ENCODE results near the gene PTGDS. TPM values are rescaled to one million over a fixed set of nuclear protein-coding genes. Genes with fewer than 3 reads are reported as not detected.

The PTGDS gene
- total and polyA plus RNA-seq, 10 of the 15 experiments (the other 5 are each of a cell fraction or from before 2014, with no cell fraction given), result not detected

DNA sequence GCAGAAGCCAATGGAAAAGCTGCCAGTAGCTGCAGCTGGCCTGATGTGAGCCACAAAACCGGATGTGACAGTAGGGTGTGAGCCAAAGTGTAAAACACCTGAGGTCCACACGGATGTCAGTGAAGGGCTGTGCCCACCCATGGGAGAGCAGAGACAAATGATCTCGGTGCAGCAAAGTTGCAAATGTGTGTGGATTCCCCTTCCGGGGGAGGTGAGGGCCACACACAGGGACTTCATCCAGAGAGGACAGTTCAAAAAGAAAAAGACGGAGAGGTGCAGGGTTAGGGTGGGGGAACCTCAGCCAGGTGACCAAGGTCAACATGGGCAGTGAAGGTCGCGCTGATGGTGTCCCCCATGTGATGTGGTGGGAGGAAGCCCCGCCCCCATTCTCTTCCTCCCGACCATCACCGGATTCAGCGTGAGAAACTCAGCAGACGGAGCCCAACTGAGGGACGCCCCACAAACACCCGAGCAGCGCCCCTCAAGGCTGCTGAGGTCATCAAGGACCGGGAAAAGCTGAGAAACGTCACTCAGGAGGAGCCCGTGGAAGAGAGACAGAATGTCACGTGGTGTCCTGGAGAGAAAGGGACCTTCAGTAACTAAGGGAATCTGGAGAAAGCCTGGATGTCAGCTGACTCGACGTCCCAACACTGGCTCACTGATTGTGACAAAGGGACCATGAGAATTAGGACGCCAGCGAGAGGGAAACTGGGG, 11.4 kb upstream of the PTGDS start (continued):
- TF ChIP-seq, protein P1, sequence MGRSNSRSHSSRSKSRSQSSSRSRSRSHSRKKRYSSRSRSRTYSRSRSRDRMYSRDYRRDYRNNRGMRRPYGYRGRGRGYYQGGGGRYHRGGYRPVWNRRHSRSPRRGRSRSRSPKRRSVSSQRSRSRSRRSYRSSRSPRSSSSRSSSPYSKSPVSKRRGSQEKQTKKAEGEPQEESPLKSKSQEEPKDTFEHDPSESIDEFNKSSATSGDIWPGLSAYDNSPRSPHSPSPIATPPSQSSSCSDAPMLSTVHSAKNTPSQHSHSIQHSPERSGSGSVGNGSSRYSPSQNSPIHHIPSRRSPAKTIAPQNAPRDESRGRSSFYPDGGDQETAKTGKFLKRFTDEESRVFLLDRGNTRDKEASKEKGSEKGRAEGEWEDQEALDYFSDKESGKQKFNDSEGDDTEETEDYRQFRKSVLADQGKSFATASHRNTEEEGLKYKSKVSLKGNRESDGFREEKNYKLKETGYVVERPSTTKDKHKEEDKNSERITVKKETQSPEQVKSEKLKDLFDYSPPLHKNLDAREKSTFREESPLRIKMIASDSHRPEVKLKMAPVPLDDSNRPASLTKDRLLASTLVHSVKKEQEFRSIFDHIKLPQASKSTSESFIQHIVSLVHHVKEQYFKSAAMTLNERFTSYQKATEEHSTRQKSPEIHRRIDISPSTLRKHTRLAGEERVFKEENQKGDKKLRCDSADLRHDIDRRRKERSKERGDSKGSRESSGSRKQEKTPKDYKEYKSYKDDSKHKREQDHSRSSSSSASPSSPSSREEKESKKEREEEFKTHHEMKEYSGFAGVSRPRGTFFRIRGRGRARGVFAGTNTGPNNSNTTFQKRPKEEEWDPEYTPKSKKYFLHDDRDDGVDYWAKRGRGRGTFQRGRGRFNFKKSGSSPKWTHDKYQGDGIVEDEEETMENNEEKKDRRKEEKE (IDR thresholded peaks at IDR 0.05), result no peak
- TF ChIP-seq, protein P2, sequence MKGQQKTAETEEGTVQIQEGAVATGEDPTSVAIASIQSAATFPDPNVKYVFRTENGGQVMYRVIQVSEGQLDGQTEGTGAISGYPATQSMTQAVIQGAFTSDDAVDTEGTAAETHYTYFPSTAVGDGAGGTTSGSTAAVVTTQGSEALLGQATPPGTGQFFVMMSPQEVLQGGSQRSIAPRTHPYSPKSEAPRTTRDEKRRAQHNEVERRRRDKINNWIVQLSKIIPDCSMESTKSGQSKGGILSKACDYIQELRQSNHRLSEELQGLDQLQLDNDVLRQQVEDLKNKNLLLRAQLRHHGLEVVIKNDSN (IDR thresholded peaks at IDR 0.05; ENCODE audit: borderline replicate concordance, extremely low read length, insufficient read depth, low read depth, low read length), result peak; percentile 19
- TF ChIP-seq CBX3 (IDR thresholded peaks at IDR 0.05; ENCODE audit: borderline replicate concordance, low read depth) (no peak), DPF2 (IDR thresholded peaks at IDR 0.05) (0 out of 2 replicates have a peak, but pooled peaks have one; percentile 22), NFYA (IDR thresholded peaks at IDR 0.05; ENCODE audit: borderline replicate concordance, low read depth, low read length) (no peak), CBX5 (IDR thresholded peaks at IDR 0.05; ENCODE audit: low read depth) (no peak), SREBF1 (IDR thresholded peaks at IDR 0.05; ENCODE audit: low read length) (no peak)
- TF ChIP-seq, protein P3, sequence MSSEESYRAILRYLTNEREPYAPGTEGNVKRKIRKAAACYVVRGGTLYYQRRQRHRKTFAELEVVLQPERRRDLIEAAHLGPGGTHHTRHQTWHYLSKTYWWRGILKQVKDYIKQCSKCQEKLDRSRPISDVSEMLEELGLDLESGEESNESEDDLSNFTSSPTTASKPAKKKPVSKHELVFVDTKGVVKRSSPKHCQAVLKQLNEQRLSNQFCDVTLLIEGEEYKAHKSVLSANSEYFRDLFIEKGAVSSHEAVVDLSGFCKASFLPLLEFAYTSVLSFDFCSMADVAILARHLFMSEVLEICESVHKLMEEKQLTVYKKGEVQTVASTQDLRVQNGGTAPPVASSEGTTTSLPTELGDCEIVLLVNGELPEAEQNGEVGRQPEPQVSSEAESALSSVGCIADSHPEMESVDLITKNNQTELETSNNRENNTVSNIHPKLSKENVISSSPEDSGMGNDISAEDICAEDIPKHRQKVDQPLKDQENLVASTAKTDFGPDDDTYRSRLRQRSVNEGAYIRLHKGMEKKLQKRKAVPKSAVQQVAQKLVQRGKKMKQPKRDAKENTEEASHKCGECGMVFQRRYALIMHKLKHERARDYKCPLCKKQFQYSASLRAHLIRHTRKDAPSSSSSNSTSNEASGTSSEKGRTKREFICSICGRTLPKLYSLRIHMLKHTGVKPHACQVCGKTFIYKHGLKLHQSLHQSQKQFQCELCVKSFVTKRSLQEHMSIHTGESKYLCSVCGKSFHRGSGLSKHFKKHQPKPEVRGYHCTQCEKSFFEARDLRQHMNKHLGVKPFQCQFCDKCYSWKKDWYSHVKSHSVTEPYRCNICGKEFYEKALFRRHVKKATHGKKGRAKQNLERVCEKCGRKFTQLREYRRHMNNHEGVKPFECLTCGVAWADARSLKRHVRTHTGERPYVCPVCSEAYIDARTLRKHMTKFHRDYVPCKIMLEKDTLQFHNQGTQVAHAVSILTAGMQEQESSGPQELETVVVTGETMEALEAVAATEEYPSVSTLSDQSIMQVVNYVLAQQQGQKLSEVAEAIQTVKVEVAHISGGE (CRISPR knock-in tag; IDR thresholded peaks at IDR 0.05), result no peak
